HepG2 (cell line): ENCODE data around the gene XPNPEP1. TPM values are rescaled to one million over a fixed set of nuclear protein-coding genes. Genes with fewer than 3 reads are reported as not detected.

Experiments used
- EHMT2 ChIP-seq: fragments of 200-600 bp; sonication (generic); IDR thresholded peaks from 2 replicates; pipeline ENCODE4 v1.7.0; 2017; ENCODE audit warnings: antibody characterized with exemption, low read depth, low read length, borderline replicate concordance
- GATAD1 ChIP-seq: IDR thresholded peaks from 2 replicates; pipeline ENCODE4 v1.6.1; 2016; ENCODE audit warnings: missing genetic modification reagents, missing compliant biosample characterization
- MBD4 ChIP-seq: IDR thresholded peaks from 2 replicates; pipeline ENCODE4 v1.6.1; 2012; ENCODE audit warnings: low read length, inconsistent platforms, borderline replicate concordance
- NBN ChIP-seq: fragments of 450-650 bp; conservative IDR thresholded peaks from 2 replicates; pipeline ENCODE4 v1.6.1; 2017
- PAF1 ChIP-seq: IDR thresholded peaks from 2 replicates; pipeline ENCODE4 v1.6.1; 2016; ENCODE audit warnings: missing genetic modification reagents, missing compliant biosample characterization
- PHF8 ChIP-seq: sonication (generic); formaldehyde crosslinking; IDR thresholded peaks from 2 replicates; pipeline ENCODE4 v1.5.0; 2020; ENCODE audit warnings: missing genetic modification reagents
- TCF7L2 ChIP-seq: IDR thresholded peaks from 2 replicates; pipeline ENCODE4 v1.6.1; 2011; ENCODE audit warnings: mild to moderate bottlenecking, low read depth, low read length, moderate library complexity
- ZNF143 ChIP-seq: sonication (generic); formaldehyde crosslinking; IDR thresholded peaks from 2 replicates; pipeline ENCODE4 v1.4.0; 2020; ENCODE audit warnings: missing genetic modification reagents
- ZNF20 ChIP-seq: sonication (generic); formaldehyde crosslinking; IDR thresholded peaks from 2 replicates; pipeline ENCODE4 v1.4.0; 2020; ENCODE audit warnings: mild to moderate bottlenecking, moderate library complexity, missing genetic modification reagents
- ZNF224 ChIP-seq: sonication (generic); formaldehyde crosslinking; IDR thresholded peaks from 2 replicates; pipeline ENCODE4 v1.5.0; 2020; ENCODE audit warnings: mild to moderate bottlenecking, missing genetic modification reagents
- ZNF616 ChIP-seq: sonication (generic); formaldehyde crosslinking; IDR thresholded peaks from 2 replicates; pipeline ENCODE4 v1.5.0; 2020; ENCODE audit warnings: low read depth, mild to moderate bottlenecking, missing genetic modification reagents
- ZNF792 ChIP-seq: IDR thresholded peaks from 2 replicates; pipeline ENCODE4 v1.6.1; 2016
- polyA plus RNA-seq, 8 experiments: library from polyadenylated mRNA; depleted of rRNA in 3 of 8; stranded (reverse) in 7 of 8; unstranded in 1 of 8; fragments of >200 nt; fragmentation: Illumina TruSeq in 4 of 8; extraction: Trizol in 4 of 8; gene quantifications; 2 replicates each; pipeline versions ENCODE4 v1.2.1 to v1.2.3, GENCODE V29; 2011 to 2016; ENCODE audit warnings: low read depth in 4 of 8, missing spikeins in 1 of 8, mixed read lengths in 1 of 8; ENCODE audit not compliant: insufficient read depth in 1 of 8
- total RNA-seq, 5 experiments: library from RNA; depleted of rRNA; stranded (reverse); fragments of >200 nt; fragmentation: Illumina TruSeq; extraction: Trizol; gene quantifications; 2 replicates each; pipeline ENCODE4 v1.2.3, GENCODE V29; 2016; ENCODE audit warnings: low read depth in 1 of 5
- TF ChIP-seq, protein P1 (sequence below): sonication (generic); formaldehyde crosslinking; IDR thresholded peaks from 2 replicates; pipeline ENCODE4 v1.4.0; 2020; ENCODE audit warnings: mild to moderate bottlenecking, missing genetic modification reagents
- TF ChIP-seq, protein P2 (sequence below): sonication (generic); formaldehyde crosslinking; IDR thresholded peaks from 2 replicates; pipeline ENCODE4 v1.5.0; 2020; ENCODE audit warnings: missing genetic modification reagents, mild to moderate bottlenecking, borderline replicate concordance
- TF ChIP-seq, protein P3 (sequence below): sonication (generic); formaldehyde crosslinking; IDR thresholded peaks from 2 replicates; pipeline ENCODE4 v1.8.1; 2023; ENCODE audit warnings: mild to moderate bottlenecking, inconsistent platforms, moderate library complexity, missing genetic modification reagents, borderline replicate concordance
- TF ChIP-seq, protein P4 (sequence below): IDR thresholded peaks from 2 replicates; pipeline ENCODE4 v1.6.1; 2016; ENCODE audit warnings: missing biosample characterization, missing genetic modification reagents, low read depth
- TF ChIP-seq, protein P5 (sequence below): IDR thresholded peaks from 2 replicates; pipeline ENCODE4 v1.6.1; 2016; ENCODE audit warnings: low read depth, borderline replicate concordance
- TF ChIP-seq, protein P6 (sequence below): sonication (generic); formaldehyde crosslinking; IDR thresholded peaks from 2 replicates; pipeline ENCODE4 v1.4.0; 2020; ENCODE audit warnings: missing genetic modification reagents, borderline replicate concordance
- TF ChIP-seq, protein P7 (sequence below): sonication (generic); formaldehyde crosslinking; IDR thresholded peaks from 2 replicates; pipeline ENCODE4 v1.4.0; 2020; ENCODE audit warnings: missing genetic modification reagents, mild to moderate bottlenecking, borderline replicate concordance

Gene XPNPEP1
- total and polyA plus RNA-seq, 2 of the 13 experiments (the other 11 are each of a cell fraction or from before 2014, with no cell fraction given): 30.3 to 55.5 TPM

DNA sequence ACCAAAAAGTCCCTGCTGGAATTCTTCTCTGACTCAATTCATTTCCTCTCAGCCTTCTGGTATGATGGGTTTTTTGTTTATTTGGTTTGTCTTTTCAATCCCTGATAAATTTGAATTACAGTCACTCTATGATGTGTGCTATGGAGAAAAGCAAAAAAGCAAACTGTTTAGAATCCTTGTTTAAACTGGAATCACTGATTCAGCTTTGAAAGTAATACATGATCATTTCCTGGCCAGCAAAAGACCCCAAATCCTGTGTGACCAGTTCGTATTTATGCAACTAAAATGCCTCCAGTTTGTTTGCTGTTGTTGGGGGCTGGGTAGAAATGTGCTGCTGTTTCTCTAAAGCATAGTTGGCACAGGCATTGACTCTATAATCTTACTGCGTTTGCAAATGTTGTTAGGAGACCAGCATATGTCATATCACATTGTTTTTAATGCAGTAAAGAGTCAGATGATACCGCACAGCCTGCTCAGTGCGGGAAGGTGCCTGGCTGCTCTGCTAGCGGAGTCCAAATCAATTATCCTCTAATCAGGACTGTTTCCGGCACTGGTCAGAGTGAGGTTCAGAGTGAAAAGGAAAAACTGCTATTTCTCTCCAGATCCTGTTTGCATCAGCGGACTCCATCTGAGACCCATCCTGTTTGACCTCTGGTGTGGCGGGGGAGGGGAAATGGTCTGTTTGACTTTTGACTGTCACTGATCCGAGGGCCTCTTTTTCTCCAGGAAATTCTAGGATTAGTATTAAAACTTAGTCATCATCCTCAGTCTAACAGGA lies 43.8 kb upstream of the XPNPEP1 start (continued):
- TF ChIP-seq, protein P1, sequence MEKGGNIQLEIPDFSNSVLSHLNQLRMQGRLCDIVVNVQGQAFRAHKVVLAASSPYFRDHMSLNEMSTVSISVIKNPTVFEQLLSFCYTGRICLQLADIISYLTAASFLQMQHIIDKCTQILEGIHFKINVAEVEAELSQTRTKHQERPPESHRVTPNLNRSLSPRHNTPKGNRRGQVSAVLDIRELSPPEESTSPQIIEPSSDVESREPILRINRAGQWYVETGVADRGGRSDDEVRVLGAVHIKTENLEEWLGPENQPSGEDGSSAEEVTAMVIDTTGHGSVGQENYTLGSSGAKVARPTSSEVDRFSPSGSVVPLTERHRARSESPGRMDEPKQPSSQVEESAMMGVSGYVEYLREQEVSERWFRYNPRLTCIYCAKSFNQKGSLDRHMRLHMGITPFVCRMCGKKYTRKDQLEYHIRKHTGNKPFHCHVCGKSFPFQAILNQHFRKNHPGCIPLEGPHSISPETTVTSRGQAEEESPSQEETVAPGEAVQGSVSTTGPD (CRISPR knock-in tag): no peak
- TF ChIP-seq ZNF616 (CRISPR knock-in tag) (no peak), GATAD1 (CRISPR knock-in tag) (0 out of 2 replicates have a peak, but pooled peaks have one; percentile 25), ZNF792 (CRISPR knock-in tag) (peak; percentile 64), TCF7L2 (no peak), ZNF224 (CRISPR knock-in tag) (no peak), PAF1 (no peak), MBD4 (no peak), ZNF20 (no peak), NBN (no peak), PHF8 (no peak), ZNF143 (CRISPR knock-in tag) (no peak), EHMT2 (no peak)
- TF ChIP-seq, protein P2, sequence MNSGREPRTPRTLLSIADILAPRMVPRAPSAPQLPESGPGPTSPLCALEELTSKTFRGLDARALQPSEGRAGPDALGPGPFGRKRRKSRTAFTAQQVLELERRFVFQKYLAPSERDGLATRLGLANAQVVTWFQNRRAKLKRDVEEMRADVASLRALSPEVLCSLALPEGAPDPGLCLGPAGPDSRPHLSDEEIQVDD: no peak
- TF ChIP-seq, protein P3, sequence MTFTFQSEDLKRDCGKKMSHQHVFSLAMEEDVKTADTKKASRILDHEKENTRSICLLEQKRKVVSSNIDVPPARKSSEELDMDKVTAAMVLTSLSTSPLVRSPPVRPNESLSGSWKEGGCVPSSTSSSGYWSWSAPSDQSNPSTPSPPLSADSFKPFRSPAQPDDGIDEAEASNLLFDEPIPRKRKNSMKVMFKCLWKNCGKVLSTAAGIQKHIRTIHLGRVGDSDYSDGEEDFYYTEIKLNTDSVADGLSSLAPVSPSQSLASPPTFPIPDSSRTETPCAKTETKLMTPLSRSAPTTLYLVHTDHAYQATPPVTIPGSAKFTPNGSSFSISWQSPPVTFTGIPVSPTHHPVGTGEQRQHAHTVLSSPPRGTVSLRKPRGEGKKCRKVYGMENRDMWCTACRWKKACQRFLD (CRISPR knock-in tag): no peak
- TF ChIP-seq, protein P4, sequence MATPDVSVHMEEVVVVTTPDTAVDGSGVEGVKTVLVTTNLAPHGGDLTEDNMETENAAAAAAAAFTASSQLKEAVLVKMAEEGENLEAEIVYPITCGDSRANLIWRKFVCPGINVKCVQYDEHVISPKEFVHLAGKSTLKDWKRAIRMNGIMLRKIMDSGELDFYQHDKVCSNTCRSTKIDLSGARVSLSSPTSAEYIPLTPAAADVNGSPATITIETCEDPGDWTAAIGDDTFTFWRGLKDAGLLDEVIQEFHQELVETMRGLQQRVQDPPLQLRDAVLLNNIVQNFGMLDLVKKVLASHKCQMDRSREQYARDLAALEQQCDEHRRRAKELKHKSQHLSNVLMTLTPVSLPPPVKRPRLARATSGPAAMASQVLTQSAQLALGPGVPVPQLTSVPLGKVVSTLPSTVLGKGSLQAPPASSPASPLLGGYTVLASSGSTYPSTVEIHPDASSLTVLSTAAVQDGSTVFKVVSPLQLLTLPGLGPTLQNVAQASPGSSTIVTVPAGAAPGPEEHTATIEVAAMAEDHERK (CRISPR knock-in tag): no peak
- TF ChIP-seq, protein P5, sequence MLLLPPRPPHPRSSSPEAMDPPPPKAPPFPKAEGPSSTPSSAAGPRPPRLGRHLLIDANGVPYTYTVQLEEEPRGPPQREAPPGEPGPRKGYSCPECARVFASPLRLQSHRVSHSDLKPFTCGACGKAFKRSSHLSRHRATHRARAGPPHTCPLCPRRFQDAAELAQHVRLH (CRISPR knock-in tag): no peak
- TF ChIP-seq, protein P6, sequence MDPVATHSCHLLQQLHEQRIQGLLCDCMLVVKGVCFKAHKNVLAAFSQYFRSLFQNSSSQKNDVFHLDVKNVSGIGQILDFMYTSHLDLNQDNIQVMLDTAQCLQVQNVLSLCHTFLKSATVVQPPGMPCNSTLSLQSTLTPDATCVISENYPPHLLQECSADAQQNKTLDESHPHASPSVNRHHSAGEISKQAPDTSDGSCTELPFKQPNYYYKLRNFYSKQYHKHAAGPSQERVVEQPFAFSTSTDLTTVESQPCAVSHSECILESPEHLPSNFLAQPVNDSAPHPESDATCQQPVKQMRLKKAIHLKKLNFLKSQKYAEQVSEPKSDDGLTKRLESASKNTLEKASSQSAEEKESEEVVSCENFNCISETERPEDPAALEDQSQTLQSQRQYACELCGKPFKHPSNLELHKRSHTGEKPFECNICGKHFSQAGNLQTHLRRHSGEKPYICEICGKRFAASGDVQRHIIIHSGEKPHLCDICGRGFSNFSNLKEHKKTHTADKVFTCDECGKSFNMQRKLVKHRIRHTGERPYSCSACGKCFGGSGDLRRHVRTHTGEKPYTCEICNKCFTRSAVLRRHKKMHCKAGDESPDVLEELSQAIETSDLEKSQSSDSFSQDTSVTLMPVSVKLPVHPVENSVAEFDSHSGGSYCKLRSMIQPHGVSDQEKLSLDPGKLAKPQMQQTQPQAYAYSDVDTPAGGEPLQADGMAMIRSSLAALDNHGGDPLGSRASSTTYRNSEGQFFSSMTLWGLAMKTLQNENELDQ (CRISPR knock-in tag): no peak
- TF ChIP-seq, protein P7, sequence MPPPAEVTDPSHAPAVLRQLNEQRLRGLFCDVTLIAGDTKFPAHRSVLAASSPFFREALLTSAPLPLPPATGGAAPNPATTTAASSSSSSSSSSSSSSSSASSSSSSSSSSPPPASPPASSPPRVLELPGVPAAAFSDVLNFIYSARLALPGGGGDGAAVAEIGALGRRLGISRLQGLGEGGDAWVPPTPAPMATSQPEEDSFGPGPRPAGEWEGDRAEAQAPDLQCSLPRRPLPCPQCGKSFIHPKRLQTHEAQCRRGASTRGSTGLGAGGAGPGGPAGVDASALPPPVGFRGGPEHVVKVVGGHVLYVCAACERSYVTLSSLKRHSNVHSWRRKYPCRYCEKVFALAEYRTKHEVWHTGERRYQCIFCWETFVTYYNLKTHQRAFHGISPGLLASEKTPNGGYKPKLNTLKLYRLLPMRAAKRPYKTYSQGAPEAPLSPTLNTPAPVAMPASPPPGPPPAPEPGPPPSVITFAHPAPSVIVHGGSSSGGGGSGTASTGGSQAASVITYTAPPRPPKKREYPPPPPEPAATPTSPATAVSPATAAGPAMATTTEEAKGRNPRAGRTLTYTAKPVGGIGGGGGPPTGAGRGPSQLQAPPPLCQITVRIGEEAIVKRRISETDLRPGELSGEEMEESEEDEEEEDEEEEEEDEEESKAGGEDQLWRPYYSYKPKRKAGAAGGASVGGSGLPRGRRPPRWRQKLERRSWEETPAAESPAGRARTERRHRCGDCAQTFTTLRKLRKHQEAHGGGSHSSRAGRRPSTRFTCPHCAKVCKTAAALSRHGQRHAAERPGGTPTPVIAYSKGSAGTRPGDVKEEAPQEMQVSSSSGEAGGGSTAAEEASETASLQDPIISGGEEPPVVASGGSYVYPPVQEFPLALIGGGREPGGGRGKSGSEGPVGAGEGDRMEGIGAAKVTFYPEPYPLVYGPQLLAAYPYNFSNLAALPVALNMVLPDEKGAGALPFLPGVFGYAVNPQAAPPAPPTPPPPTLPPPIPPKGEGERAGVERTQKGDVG: no peak
